ENCODE measurements around the gene RTN1.

DNA sequence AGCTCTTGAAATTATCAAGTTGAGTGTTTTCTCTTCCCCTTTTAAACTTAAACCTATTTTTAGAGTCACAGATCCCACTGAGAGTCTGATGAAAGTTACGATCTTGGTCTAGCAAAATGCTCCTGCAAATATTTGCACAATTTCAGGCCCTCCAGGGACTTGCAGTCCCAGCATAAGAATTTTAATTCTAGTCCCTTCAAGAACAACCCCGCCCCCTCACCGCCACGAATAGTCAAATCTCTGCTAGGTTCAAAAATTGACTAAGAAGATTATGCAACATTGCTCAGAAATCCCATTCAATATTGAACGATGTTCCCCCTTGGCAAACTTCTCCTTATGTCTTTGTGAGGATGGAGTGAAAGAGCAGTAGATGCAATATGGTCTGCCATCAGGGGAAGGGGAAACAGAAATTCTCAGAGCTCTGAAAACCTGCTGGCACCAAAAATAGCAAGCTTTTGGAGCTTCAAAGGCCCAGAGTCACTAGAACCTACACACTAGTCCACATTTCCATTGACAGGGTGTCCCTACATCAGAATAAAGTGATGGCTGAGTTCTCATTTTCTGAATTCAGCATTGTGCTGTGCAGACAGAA, 166.4 kb downstream of the RTN1 start:
- TF ChIP-seq, protein P1, sequence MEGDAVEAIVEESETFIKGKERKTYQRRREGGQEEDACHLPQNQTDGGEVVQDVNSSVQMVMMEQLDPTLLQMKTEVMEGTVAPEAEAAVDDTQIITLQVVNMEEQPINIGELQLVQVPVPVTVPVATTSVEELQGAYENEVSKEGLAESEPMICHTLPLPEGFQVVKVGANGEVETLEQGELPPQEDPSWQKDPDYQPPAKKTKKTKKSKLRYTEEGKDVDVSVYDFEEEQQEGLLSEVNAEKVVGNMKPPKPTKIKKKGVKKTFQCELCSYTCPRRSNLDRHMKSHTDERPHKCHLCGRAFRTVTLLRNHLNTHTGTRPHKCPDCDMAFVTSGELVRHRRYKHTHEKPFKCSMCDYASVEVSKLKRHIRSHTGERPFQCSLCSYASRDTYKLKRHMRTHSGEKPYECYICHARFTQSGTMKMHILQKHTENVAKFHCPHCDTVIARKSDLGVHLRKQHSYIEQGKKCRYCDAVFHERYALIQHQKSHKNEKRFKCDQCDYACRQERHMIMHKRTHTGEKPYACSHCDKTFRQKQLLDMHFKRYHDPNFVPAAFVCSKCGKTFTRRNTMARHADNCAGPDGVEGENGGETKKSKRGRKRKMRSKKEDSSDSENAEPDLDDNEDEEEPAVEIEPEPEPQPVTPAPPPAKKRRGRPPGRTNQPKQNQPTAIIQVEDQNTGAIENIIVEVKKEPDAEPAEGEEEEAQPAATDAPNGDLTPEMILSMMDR (IDR thresholded peaks at IDR 0.05), result no peak
- no peak for TF ChIP-seq POLR2A (IDR thresholded peaks at IDR 0.05)

All from adrenal gland (tissue), 5 donors.